Glutamatergic neuron (in vitro differentiated cells): ENCODE measurements around the gene TMEM80. TPM values are rescaled to one million over a fixed set of nuclear protein-coding genes. Genes with fewer than 3 reads are reported as not detected.
A peak's percentile ranks its signal among the peaks of the same experiment; 100 is the strongest.

ENCODE experiments used
- DNase-seq: peaks from one replicate; pipeline ENCODE4 v3.0.0; 2022
- H3K27ac Mint-ChIP-seq: one replicate; pipeline ENCODE4 v1.8.0; 2020; ENCODE audit warnings: mild to moderate bottlenecking, mixed read lengths, inconsistent platforms; ENCODE audit not compliant: unreplicated experiment
- H3K27me3 Mint-ChIP-seq: one replicate; pipeline ENCODE4 v1.8.0; 2020; ENCODE audit warnings: mild to moderate bottlenecking, moderate library complexity, mixed read lengths, inconsistent platforms; ENCODE audit not compliant: unreplicated experiment
- H3K36me3 Mint-ChIP-seq: one replicate; pipeline ENCODE4 v1.8.0; 2020; ENCODE audit warnings: mild to moderate bottlenecking, mixed read lengths, inconsistent platforms; ENCODE audit not compliant: unreplicated experiment
- H3K4me1 Mint-ChIP-seq: one replicate; pipeline ENCODE4 v1.8.0; 2020; ENCODE audit warnings: mild to moderate bottlenecking, low read depth, mixed read lengths, inconsistent platforms; ENCODE audit not compliant: unreplicated experiment
- H3K4me3 Mint-ChIP-seq: one replicate; pipeline ENCODE4 v1.8.0; 2020; ENCODE audit warnings: mild to moderate bottlenecking, mixed read lengths, inconsistent platforms; ENCODE audit not compliant: unreplicated experiment
- H3K9me3 Mint-ChIP-seq: one replicate; pipeline ENCODE4 v1.8.0; 2020; ENCODE audit warnings: mild to moderate bottlenecking, moderate library complexity, mixed read lengths, inconsistent platforms; ENCODE audit not compliant: unreplicated experiment
- CTCF ChIP-seq: fragments of 200-600 bp; sonication (generic); IDR thresholded peaks from one replicate; pipeline ENCODE4 v1.5.0; 2021; ENCODE audit not compliant: partially characterized antibody, unreplicated experiment
- total RNA-seq: library from RNA; stranded (reverse); fragmentation: NEBNext Ultra II Directional; extraction: Animal tissue kit (Norgen Biotek cat#: 25700); gene quantifications from one replicate; pipeline ENCODE4 v1.2.1, GENCODE V29; 2021; ENCODE audit not compliant: unreplicated experiment

TMEM80 gene
- total RNA-seq, 1 donor from 2014 or later, result 29.7 TPM

- no peak for DNase-seq
- no peaks in the 10 kb centered on the region for H3K36me3 Mint-ChIP-seq
- peak overlapping the region; percentile 91 for H3K4me3 Mint-ChIP-seq
- no peak for TF ChIP-seq CTCF
- no peaks in the 10 kb centered on the region for H3K27me3 Mint-ChIP-seq
- peaks cover 7% of the 10 kb centered on the region for H3K9me3 Mint-ChIP-seq
- H3K4me1 Mint-ChIP-seq, result peaks cover 8% of the 10 kb centered on the region
- peak overlapping the region; percentile 38 for H3K27ac Mint-ChIP-seq
These were observed 52.4 kb downstream of the TMEM80 start for GRCh38 chr11:748007-748359.

GRCh38 chr11:749731-750130, 54.1 kb downstream of the TMEM80 start:
- peak overlapping the region; percentile 74 for H3K4me3 Mint-ChIP-seq
- no peak for TF ChIP-seq CTCF
- H3K27ac Mint-ChIP-seq, result peak overlapping the region; percentile 30
- peaks cover 7% of the 10 kb centered on the region for H3K9me3 Mint-ChIP-seq
- no peaks in the 10 kb centered on the region for H3K36me3 Mint-ChIP-seq
- DNase-seq, result no peak
- H3K27me3 Mint-ChIP-seq, result no peaks in the 10 kb centered on the region
- H3K4me1 Mint-ChIP-seq, result peaks cover 6% of the 10 kb centered on the region

Other genes starting within 250 kb of the TMEM80 start
- gene PTDSS2, start 245.5 kb upstream of the TMEM80 start, total RNA-seq, result 123 TPM
- 85.9 TPM for gene RNH1, start 188.6 kb upstream of the TMEM80 start, total RNA-seq
- 140 TPM for gene HRAS, start 160.2 kb upstream of the TMEM80 start, total RNA-seq
- gene LRRC56, start 158.3 kb upstream of the TMEM80 start, total RNA-seq, result 2.6 TPM
- 2.3 TPM for gene LMNTD2, start 135.1 kb upstream of the TMEM80 start, total RNA-seq
- 9.4 TPM for gene RASSF7, start 134.8 kb upstream of the TMEM80 start, total RNA-seq
- 41.6 TPM for gene PHRF1, start 119.3 kb upstream of the TMEM80 start, total RNA-seq
- gene IRF7, start 79.9 kb upstream of the TMEM80 start, total RNA-seq, result 17.7 TPM
- gene CDHR5, start 70.9 kb upstream of the TMEM80 start, total RNA-seq, result not detected
- not detected for gene SCT, start 68.6 kb upstream of the TMEM80 start, total RNA-seq
- gene DRD4, start 58.5 kb upstream of the TMEM80 start, total RNA-seq, result 2.9 TPM
- 51.5 TPM for gene DEAF1, start 594 bp upstream of the TMEM80 start, total RNA-seq
- 12.7 TPM for gene EPS8L2, start 10.4 kb downstream of the TMEM80 start, total RNA-seq
- gene TALDO1, start 51.6 kb downstream of the TMEM80 start, total RNA-seq, result 182 TPM
- 67.5 TPM for gene GATD1, start 81.7 kb downstream of the TMEM80 start, total RNA-seq
- gene CEND1, start 94.3 kb downstream of the TMEM80 start, total RNA-seq, result 58.7 TPM
- gene SLC25A22, start 102.5 kb downstream of the TMEM80 start, total RNA-seq, result 93.9 TPM
- 37.0 TPM for gene PIDD1, start 109.4 kb downstream of the TMEM80 start, total RNA-seq
- gene RPLP2, start 114.2 kb downstream of the TMEM80 start, total RNA-seq, result 997 TPM
- gene PNPLA2, start 123.1 kb downstream of the TMEM80 start, total RNA-seq, result 32.3 TPM
- 19.7 TPM for gene CRACR2B, start 132.1 kb downstream of the TMEM80 start, total RNA-seq
- gene CD151, start 137.1 kb downstream of the TMEM80 start, total RNA-seq, result 346 TPM
- 106 TPM for gene POLR2L, start 146.7 kb downstream of the TMEM80 start, total RNA-seq
- gene TSPAN4, start 147.0 kb downstream of the TMEM80 start, total RNA-seq, result 82.5 TPM
- gene CHID1, start 215.0 kb downstream of the TMEM80 start, total RNA-seq, result 56.1 TPM
- gene AP2A2, start 230.1 kb downstream of the TMEM80 start, total RNA-seq, result 228 TPM